Lower leg skin (tissue), 4 donors: ENCODE results near the gene AMZ2. TPM values are rescaled to one million over a fixed set of nuclear protein-coding genes. Genes with fewer than 3 reads are reported as not detected.

Source experiments
- total RNA-seq, 4 donors: library from RNA; depleted of rRNA; stranded (reverse); fragments of >200 nt; gene quantifications; one replicate each; pipeline ENCODE4 v1.1.0, GENCODE V29; 2016

AMZ2 gene
- total RNA-seq, 4 donors from 2014 or later, result 25.8 to 55.0 (median 46.2) TPM

Other genes with a start within 250 kb of the AMZ2 start
- 10 to 100 TPM; 10.6 to 29.7 (median 16.4) TPM for gene KPNA2, start 212.3 kb upstream of the AMZ2 start, total RNA-seq
- 10 to 100 TPM in 1 of 4 donors, 1 to 10 TPM in 3; 2.7 to 10.3 (median 7.8) TPM for gene SLC16A6, start 43.1 kb downstream of the AMZ2 start, total RNA-seq
- gene ARSG, start 43.5 kb downstream of the AMZ2 start, total RNA-seq, result 10 to 100 TPM in 1 of 4 donors, 1 to 10 TPM in 3; 4.3 to 16.8 (median 7.8) TPM
- 10 to 100 TPM; 21.7 to 64.3 (median 38.2) TPM for gene WIPI1, start 209.5 kb downstream of the AMZ2 start, total RNA-seq